Activated CD8-positive, alpha-beta memory T cell treated with anti-CD3 and anti-CD28 coated beads, Interleukin-2, amount 50 U/mL, for 48 hours (primary cell): Measurements from ENCODE around the gene VSTM4.

Experiments used
- DNase-seq: peaks from one replicate; pipeline ENCODE4 v3.0.0-alpha.2; 2020

Gene VSTM4

DNA sequence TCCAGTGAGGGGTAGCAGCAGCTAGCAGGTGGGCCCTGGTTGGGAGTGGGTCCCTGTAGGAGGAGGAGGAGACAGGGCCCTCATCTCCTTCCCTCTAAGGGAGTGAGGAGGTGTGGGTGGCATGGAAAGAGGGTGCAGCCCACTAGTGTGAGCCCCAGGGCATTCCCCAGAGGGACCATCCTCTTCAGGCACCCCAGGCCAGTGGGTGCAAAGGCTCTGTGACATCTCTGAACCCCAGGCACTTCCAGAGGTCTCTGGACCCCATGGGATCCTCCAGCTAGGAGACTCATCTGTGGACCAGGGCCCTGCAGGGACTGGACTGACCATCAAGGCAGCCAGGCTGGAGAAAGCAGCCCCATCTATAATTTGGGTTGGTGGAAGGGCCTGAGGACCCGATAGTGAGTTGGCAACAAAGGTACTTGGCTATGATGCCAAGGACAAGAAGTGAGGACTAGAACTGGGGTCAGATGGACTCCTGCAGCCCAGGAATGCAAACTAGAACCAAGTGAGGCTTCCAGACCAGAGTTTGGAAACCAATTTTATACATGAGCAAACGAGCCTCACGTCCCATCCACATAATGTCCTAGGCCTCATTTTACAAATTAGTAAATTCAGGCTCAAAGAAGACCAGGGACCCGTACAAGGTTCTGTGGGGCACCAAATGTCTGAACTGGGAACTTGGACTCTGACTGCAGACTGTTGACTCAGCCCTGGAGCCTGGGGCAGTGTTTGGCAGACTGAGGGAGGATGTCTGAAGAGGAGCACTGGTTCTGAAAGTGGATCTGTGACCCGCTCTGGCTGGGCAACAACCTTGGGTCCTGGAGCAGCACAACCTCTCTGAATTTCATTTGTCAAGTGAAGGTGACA is 1.4 kb upstream of the VSTM4 start:
- peak; percentile 32 for DNase-seq

DNA sequence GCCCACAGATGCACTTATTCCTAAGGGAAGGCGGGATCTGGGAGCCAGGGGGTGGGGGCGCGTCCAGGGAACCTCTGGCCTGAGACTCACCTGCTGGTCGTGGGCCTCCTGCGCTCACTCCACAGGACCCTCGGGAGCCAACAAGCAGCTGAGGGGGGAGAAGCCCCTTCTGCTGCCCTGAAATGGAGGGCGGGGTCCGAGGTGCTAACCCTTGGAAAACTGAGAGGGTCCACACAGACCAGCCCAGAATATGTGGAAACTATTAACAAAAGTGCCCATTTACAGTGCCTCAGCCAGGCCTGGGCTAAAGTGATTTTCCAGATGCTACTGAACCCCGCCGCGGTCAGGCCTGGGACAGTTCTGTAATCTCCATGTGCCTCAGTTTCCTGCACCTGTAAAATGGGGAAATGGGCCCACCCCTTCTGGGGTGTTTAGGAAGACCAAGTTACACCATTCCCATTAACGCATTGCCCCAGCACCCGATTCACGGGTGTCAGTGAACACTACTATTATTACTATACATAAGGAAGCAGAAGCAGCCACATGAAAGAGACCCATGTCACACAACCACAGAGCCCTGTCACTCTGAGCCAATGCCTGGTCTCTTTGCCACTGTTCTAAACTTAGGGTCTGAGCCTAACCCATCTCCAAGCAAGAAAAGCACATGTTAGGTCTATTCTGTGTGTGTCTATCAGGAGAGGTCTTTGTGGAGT is 630 bp upstream of the VSTM4 start:
- peak; percentile 50 for DNase-seq

- no peak for DNase-seq
Measured at GRCh38 chr10:49114718-49115014, 656 bp downstream of the VSTM4 start.

DNA sequence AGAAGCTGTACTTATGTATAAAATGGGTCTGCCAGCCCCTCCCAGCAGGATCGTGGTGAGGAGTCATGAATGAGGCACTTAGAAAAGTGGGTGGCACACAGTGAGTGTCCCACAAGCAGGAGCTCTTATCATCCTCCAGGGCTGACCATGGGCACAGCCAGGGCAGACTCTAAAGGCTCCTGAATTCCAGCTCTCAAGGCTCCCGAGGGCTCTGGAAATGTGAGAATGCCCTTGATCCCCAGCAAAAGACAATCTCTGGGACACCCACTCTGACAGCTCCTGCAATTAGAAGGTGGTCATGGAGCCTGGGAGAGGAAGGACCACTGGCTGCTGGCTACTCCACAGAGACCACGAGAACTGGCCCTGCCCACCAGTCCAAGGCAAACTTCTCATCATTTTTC is 1.6 kb downstream of the VSTM4 start:
- DNase-seq, result peak; percentile 32

GRCh38 chr10:49112851-49113250 is 2.5 kb downstream of the VSTM4 start:
- peak; percentile 38 for DNase-seq

GRCh38 chr10:49112098-49112497 is 3.2 kb downstream of the VSTM4 start:
- no peak for DNase-seq

DNA sequence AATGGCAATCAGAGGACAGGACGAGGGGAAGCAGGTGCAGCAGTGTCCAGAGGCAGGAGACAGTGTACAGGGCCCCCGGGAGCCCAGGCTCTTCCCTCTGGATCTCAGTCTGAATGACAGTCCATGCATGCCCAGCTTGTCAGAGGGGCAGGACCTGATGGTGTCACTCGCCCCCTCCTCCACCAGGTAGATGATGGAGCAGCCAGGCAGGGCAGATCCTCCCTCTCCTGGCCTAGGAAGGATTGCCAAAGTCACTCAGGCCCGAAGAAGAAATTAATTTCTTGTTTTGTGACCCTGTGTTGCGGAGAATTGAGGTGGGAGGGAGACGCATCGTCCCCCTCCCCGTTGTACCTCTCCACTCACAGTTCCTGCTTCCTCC is 4.0 kb downstream of the VSTM4 start:
- DNase-seq, result no peak

DNA sequence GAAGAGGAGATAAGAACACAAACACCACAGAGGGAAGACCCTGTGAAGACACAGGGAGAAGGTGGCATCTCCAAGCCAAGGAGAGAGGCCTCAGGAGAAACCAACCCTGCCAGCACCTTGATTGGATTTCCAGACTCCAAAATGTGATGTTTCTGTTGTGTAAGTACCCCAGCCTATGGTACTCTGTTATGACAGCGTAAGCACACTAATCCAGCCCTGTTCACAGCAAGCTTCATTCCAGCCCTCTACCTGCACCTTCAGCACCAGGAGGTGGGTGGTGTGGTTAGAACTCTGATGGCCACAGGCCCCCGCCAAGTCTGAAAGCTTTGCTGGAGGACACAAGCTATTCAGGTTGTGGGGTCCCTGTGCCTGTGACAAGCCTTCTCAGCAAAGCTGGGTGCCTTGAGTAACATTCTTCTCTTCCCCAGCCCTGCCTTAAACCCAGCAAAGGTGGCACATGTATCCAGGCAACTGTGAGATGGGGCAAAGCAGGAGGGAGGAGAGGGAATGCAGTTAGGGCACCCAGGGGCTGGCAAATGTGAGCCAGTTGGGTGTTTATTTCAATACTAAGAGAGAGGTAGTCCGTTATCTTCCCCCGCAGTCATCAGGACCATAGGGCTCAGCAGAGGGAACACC is 4.5 kb downstream of the VSTM4 start:
- no peak for DNase-seq

GRCh38 chr10:49109669-49110340 is 5.5 kb downstream of the VSTM4 start:
- DNase-seq, result peak; percentile 20

GRCh38 chr10:49108656-49109055 is 6.7 kb downstream of the VSTM4 start:
- DNase-seq, result peak; percentile 29

- DNase-seq, result peak; percentile 28
Measured at GRCh38 chr10:49107887-49108267, 7.4 kb downstream of the VSTM4 start.

DNA sequence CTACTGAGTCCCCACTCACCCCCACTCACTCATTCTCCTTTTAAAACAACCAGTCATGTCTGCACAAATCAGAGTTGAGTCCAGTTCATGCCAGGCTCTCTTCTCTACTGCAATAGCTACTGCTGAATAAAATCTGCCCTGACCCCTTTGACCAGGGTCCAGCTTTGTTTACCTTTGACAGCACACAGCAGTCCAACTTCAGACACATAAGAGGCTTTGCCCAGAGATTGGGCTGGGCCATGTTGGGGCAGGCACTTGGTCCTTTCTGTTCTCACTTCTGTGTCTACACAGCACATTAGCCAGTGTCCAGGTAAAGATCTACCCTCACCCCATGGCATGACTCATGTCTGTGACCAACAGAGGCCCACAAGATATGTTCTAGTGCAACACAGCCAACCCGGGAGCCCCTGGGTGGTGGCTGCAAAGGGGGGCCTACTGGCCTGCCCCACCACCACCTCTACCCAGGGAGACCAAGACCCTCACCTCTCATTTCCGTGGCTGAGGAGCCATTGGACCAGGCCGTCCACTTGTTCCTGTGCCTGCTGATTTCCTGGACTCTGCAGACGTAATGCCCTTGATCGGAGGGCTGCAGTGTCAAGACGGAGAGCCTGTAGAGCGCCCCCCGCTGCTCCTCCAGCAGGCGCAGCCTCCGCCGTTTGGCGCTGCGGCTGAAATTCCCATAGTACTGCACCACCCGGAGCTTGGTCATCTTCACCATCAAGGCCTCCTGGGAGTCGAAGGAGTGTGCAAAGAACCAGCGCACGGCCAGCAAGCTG is 8.0 kb downstream of the VSTM4 start:
- DNase-seq, result no peak

- no peak for DNase-seq
Measured at GRCh38 chr10:49106451-49106850, 8.9 kb downstream of the VSTM4 start.

DNA sequence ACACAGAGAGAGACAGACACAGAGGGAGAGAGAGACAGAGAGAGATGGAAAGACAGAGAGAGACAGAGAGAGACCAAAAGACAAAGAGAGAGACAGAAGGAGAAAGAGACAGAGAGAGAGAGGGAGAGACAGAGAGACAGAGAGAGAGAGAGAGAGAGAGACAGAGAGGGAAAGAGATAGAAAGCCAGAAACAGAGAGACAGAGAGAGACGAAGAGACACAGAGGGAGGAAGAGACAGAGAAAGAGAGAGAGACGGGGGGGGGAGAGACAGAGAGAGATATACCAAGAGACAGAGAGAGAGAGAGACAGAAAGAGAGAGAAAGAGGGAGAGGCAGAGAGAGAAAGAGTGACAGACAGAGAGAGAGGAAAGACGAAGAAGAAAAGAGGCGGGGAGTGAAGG is 10.2 kb downstream of the VSTM4 start:
- no peak for DNase-seq

DNA sequence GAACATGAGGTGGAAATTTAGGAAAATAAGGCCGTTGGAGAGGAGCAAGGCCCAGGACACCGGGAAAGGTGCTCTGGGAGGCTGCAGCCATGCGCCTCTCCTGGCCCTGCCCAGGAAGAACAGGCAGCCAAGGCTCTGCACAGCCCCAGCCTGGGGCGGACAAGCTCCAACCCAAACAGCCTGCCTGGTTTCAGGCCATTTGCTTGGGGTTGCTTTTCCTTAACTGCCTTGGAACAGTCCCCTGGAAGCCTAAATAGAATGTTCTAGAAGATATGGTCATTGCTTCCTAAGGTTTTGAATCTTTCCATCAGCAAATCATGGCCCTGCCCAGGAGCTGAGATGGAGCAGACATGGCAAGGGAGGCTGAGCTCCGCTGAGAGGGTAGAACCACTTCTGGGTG is 11.0 kb downstream of the VSTM4 start:
- no peak for DNase-seq

GRCh38 chr10:49103761-49104160 is 11.6 kb downstream of the VSTM4 start:
- DNase-seq, result no peak

DNA sequence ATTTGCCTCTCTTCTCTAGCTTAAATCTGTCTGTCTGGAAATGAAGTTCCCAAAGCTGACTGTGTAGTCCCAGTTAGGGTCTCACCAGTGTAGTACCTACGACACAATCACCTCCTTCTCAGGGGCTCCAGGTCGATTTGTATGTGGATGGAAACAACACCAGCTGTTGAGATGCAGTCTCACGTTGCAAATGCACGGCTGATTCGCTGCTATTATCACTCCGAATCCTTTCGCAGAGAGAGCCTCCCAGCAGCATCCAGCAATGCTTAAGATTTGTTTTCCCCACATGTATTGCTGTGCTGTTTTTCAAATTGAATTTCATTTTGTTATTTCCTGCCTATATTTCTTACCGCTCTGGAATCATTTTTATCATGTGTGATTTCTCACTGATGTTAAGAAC is 16.3 kb downstream of the VSTM4 start:
- no peak for DNase-seq

DNA sequence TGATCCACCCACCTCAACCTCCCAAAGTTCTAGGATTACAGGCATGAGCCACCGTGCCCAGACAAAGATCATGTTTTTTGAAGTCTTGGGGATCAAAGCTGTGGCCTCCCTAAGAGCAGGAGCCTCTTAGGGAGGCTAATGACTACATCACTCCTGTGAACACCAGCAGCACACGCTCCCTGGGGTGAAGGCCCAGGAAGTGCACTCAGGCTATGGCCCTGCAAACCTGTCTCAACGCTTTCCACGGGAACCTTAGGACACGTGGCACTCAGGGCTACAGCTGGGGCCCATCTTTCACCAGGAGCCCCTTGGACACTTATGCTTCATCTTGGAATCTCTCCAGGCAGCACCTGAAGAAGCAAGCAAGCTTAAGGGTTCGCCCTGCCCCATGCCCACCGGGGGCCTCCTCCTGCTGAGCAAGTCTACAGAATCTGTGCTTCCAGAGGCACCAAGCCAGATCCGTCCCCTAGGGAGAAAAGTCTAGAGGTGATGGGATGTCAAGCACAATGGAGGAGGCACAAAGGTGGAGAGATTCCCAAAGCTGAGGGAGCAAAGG is 18.4 kb downstream of the VSTM4 start:
- DNase-seq, result no peak

DNA sequence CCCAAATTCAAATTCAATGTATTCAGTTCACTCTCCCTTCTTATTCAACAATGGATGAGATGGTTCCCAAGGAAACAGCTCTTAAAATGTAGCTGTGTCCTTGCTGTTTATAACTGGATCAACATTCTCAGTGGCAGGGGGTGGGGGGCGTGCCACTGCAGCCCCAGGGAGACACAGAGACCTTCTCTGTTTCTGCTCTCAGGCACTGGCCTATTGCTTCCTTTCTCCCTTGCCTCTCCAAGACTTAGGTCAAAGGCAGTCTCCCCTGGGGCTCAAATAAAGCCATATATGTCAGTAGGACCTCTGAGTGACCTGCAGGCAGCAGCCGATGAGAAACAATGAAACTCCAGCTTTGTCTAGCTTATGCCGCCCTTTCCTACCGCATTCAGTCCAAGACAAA is 20.7 kb downstream of the VSTM4 start:
- DNase-seq, result no peak

GRCh38 chr10:49093922-49094321 is 21.4 kb downstream of the VSTM4 start:
- DNase-seq, result no peak

DNA sequence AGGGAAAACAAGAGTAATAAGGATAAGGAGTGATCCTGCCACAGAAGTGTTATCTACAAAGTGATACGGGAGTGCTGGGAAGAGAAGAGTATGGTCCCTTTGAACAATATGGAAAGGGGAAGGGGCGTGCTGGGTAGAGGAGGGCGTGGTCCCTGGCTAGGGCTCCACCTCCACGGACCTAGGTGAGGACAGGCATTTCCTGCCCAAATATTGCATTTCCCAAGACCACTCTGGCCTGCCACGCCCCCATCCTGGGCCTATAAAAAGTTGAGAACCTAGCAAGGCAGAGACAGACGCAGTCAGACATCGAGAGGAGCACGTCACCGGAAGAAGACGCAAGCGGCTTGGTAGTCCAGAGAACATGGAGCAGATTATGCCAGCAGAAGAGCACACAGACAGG is 22.8 kb downstream of the VSTM4 start:
- no peak for DNase-seq

DNA sequence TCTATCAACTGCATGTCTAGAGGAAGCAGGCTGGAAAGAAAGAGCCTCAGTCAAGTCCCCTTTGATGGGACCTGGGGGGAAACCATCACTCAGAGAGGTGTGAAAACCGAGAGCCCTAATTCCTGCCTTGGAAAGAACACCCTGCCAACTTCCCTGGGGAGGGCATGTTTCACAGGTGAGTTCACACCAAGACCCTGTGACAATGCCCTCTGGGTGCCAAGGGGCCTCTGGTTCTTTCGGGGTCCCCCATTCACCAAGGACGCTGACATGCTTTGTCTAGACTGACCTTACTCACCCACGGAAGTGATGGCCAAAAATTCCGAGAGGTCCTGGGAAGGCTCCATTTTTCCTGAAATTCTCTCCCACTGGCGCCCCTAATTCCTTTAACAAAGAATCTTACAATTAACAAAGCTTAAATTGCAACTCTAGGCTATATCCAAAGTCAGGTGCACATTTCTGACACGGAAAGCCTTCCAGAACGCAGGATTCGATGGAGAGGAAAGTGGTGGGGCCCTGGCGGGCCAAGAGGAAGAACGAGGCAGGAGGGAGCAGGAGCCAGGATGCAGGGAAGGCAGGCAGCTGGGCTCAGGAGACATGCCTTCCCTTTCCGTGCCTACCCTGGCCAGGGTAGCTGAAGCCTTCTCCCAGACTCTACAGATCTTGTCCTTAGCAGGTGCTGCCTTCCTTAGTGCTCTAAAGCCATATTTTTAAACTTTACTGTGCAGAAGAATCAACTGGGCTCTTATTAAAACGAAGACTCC is 23.7 kb downstream of the VSTM4 start:
- DNase-seq, result no peak
